SU-DHL-6 (cell line): Measurements from ENCODE around the gene DMBX1.

ENCODE experiments used
- CTCF ChIP-seq: fragments of 200-600 bp; sonication (generic); IDR thresholded peaks from one replicate; pipeline ENCODE4 v1.5.1; 2017; ENCODE audit warnings: antibody characterized with exemption, mild to moderate bottlenecking, low read length, moderate library complexity; ENCODE audit not compliant: insufficient read depth, poor library complexity, severe bottlenecking
- EZH2phosphoT487 ChIP-seq: fragments of 200-600 bp; sonication (generic), shearing (Covaris generic); conservative IDR thresholded peaks from 2 replicates; pipeline ENCODE4 v1.6.1; 2018; ENCODE audit warnings: mild to moderate bottlenecking, antibody characterized with exemption, low read length, moderate library complexity, mixed read lengths

- no peak for TF ChIP-seq CTCF
- TF ChIP-seq EZH2phosphoT487, result no peak
Measured at GRCh38 chr1:46440478-46440877, 49.2 kb upstream of the DMBX1 start.
